HL-60 (cell line): ENCODE measurements around the gene OR3A2.
"Not testable (repeated sequence)": the region's sequence is repeated elsewhere in the genome, so short reads cannot be mapped to it uniquely, and the experiment has no call there.

Source experiments
- DNase-seq, 2 experiments: peaks; one replicate each; pipeline ENCODE4 v3.0.0-alpha.2; 2010 to 2020; ENCODE audit warnings: low read depth in 1 of 2, low spot score in 1 of 2
- H3K27ac ChIP-seq: fragments of 250-450 bp; sonication (Bioruptor Pico); replicated peaks from 2 replicates; pipeline ENCODE4 v1.5.1; 2020; ENCODE audit warnings: mild to moderate bottlenecking, moderate library complexity
- H3K27me3 ChIP-seq: fragments of 250-450 bp; sonication (Bioruptor Pico); 2 replicates; pipeline ENCODE4 v1.5.1; 2021; ENCODE audit warnings: mild to moderate bottlenecking, moderate library complexity; ENCODE audit not compliant: insufficient read depth, poor library complexity, severe bottlenecking
- H3K4me3 ChIP-seq: replicated peaks from 2 replicates; pipeline ENCODE4 v1.5.1; 2011; ENCODE audit warnings: mild to moderate bottlenecking, control low read depth, low read length; ENCODE audit not compliant: insufficient read depth
- CTCF ChIP-seq: IDR thresholded peaks from one replicate; pipeline ENCODE4 v1.5.1; 2011; ENCODE audit warnings: low read length, control low read depth, inconsistent platforms; ENCODE audit not compliant: insufficient read depth
- GABPA ChIP-seq: IDR thresholded peaks from 2 replicates; pipeline ENCODE4 v1.6.1; 2012; ENCODE audit warnings: low read depth
- POLR2AphosphoS5 ChIP-seq: IDR thresholded peaks from 2 replicates; pipeline ENCODE4 v1.6.1; 2012; ENCODE audit warnings: low read depth
- REST ChIP-seq: IDR thresholded peaks from 2 replicates; pipeline ENCODE4 v1.6.1; 2012; ENCODE audit warnings: low read depth; ENCODE audit not compliant: insufficient replicate concordance
- SPI1 ChIP-seq: IDR thresholded peaks from 2 replicates; pipeline ENCODE4 v1.6.1; 2012; ENCODE audit warnings: low read depth, mild to moderate bottlenecking, borderline replicate concordance
- long read RNA-seq: library from polyadenylated mRNA; unstranded; transcript quantifications from one replicate; pipeline ENCODE4 v2.0.0, GENCODE V29; 2020

OR3A2 gene
- long read RNA-seq, partial matches to known transcripts: 0 of 1 reads
- long read RNA-seq, other reads (novel, unspliced or antisense): 1 of 1 reads

- TF ChIP-seq REST (no peak), POLR2AphosphoS5 (no peak), SPI1 (no peak), CTCF (no peak), GABPA (no peak)
- H3K4me3 ChIP-seq: no peak within 1 kb of the TSS
- no peaks in the 10 kb centered on the region for H3K27me3 ChIP-seq
- DNase-seq: no peak
- no peak within 1 kb of the TSS for H3K27ac ChIP-seq
Observed at GRCh38 chr17:3385869-3386816, at the start of gene OR3A2. OR3A2 (minus strand) TSS chr17:3386308.

- H3K4me3 ChIP-seq: no peak within 1 kb of the TSS
- H3K27ac ChIP-seq: no peak within 1 kb of the TSS
- no peak for TF ChIP-seq SPI1
- no peak for TF ChIP-seq GABPA
- no peak for TF ChIP-seq CTCF
- no peaks in the 10 kb centered on the region for H3K27me3 ChIP-seq
- DNase-seq: no peak
Observed at GRCh38 chr17:3433741-3434140, 47.6 kb upstream of the OR3A2 start, which contains the start of gene OR1E2. OR1E2 (minus strand) TSS chr17:3433841; CDS start chr17:3433841, 0 bp downstream.

- H3K27me3 ChIP-seq, H3K4me3 ChIP-seq, H3K27ac ChIP-seq: not testable (repeated sequence)
- DNase-seq: peak; percentile 16 to 69
- peak; percentile 67 for TF ChIP-seq POLR2AphosphoS5
- peak; percentile 92 for TF ChIP-seq REST
Observed at GRCh38 chr17:3433215-3433614, 47.1 kb upstream of the OR3A2 start.

- Histone ChIP-seq H3K27ac (no peak overlapping the region), H3K4me3 (no peak overlapping the region), H3K27me3 (no peaks in the 10 kb centered on the region)
- TF ChIP-seq POLR2AphosphoS5: no peak
- TF ChIP-seq REST: no peak
- TF ChIP-seq SPI1: no peak
- no peak for DNase-seq
Observed at GRCh38 chr17:3418222-3418621, 32.1 kb upstream of the OR3A2 start.
